HepG2 (cell line): ENCODE results near the gene POLR3H. TPM values are rescaled to one million over a fixed set of nuclear protein-coding genes. Genes with fewer than 3 reads are reported as not detected.

ENCODE experiments used
- ATAC-seq: fragments of 200-7000 bp; cut with Tn5 transposase; 3 replicates; pipeline ENCODE4 v1.9.1; 2020; ENCODE audit warnings: mild to moderate bottlenecking, moderate library complexity
- BruUV-seq: library from RNA; stranded (reverse); fragments of 400-500 nt; replicated peaks from 2 replicates; lab custom pipeline; 2021; lab: Mats Ljungman, UMichigan
- CTCF ChIA-PET: fragments of 300-600 bp; formaldehyde crosslinking; extraction: SDS; loops from one replicate; lab custom pipeline; 2021; ENCODE audit warnings: low total read pairs, inconsistent platforms, low intra/inter-chr PET ratio; lab: Yijun Ruan, JAX
- POLR2A ChIA-PET: fragments of 350-600 bp; sonication (Branson Sonifier 250); formaldehyde crosslinking; loops from one replicate; lab custom pipeline; 2020; ENCODE audit warnings: antibody characterized with exemption, inconsistent platforms; lab: Yijun Ruan, JAX
- DNase-seq: peaks from one replicate; pipeline ENCODE4 v3.0.0-alpha.2; 2015; ENCODE audit warnings: low spot score
- FAIRE-seq: peaks from 3 replicates; lab custom pipeline; 2011; peaks lifted over from hg19 to GRCh38; lab: Jason Lieb, UNC
- H2AFZ ChIP-seq: one replicate; pipeline ENCODE4 v1.6.1; 2011; ENCODE audit warnings: low read length, inconsistent platforms
- H3K27ac ChIP-seq: fragments of 300-600 bp; 3 replicates; pipeline ENCODE4 v1.8.0; 2011; ENCODE audit warnings: mixed run types, mild to moderate bottlenecking, mixed read lengths, low read length, inconsistent platforms; ENCODE audit not compliant: insufficient read depth; ENCODE audit errors: extremely low read length
- H3K27me3 ChIP-seq, 2 experiments: fragments of 200-600 bp in 1 of 2; 2 replicates in 1 of 2; 3 replicates in 1 of 2; pipeline versions ENCODE4 v1.6.0 to v1.8.0; 2011; ENCODE audit warnings: low read length in 2 of 2, mild to moderate bottlenecking in 2 of 2, moderate library complexity in 2 of 2, inconsistent platforms in 1 of 2; ENCODE audit not compliant: insufficient read depth in 2 of 2, control insufficient read depth in 1 of 2
- H3K36me3 ChIP-seq, 2 experiments: fragments of 200-600 bp in 1 of 2; replicated peaks in 1 of 2; 2 replicates in 1 of 2; 3 replicates in 1 of 2; pipeline versions ENCODE4 v1.5.1 to v1.8.0; 2011; ENCODE audit warnings: low read length in 2 of 2, inconsistent platforms in 1 of 2; ENCODE audit not compliant: insufficient read depth in 2 of 2, control insufficient read depth in 1 of 2
- H3K4me1 ChIP-seq: 2 replicates; pipeline ENCODE4 v1.5.1; 2012; ENCODE audit warnings: low read length, inconsistent platforms; ENCODE audit not compliant: insufficient read depth
- H3K4me2 ChIP-seq: 2 replicates; pipeline ENCODE4 v1.6.0; 2011; ENCODE audit warnings: low read depth, low read length, inconsistent platforms
- H3K4me3 ChIP-seq, 3 experiments: fragments of 200-600 bp in 1 of 3; sonication (generic), shearing (Covaris generic) in 1 of 3; replicated peaks in 1 of 3; 2 replicates each; pipeline ENCODE4 v1.5.1; 2011 to 2016; ENCODE audit warnings: low read length in 3 of 3, inconsistent platforms in 2 of 3, low read depth in 2 of 3, mild to moderate bottlenecking in 2 of 3, control low read depth in 1 of 3, mixed read lengths in 1 of 3; ENCODE audit not compliant: insufficient read depth in 1 of 3
- H3K79me2 ChIP-seq: one replicate; pipeline ENCODE4 v1.6.1; 2011; ENCODE audit warnings: low read length, inconsistent platforms; ENCODE audit not compliant: insufficient read depth
- H3K9ac ChIP-seq: 2 replicates; pipeline ENCODE4 v1.6.0; 2011; ENCODE audit warnings: mild to moderate bottlenecking, low read depth, low read length, inconsistent platforms; ENCODE audit not compliant: insufficient read depth
- H3K9me3 ChIP-seq: 2 replicates; pipeline ENCODE4 v1.5.1; 2012; ENCODE audit warnings: mild to moderate bottlenecking, low read length
- H4K20me1 ChIP-seq: 2 replicates; pipeline ENCODE4 v1.6.0; 2011; ENCODE audit warnings: inconsistent platforms, mild to moderate bottlenecking, low read length, moderate library complexity; ENCODE audit not compliant: insufficient read depth
- NCOA2 ChIP-seq: sonication (generic); formaldehyde crosslinking; IDR thresholded peaks from 2 replicates; pipeline ENCODE4 v1.8.0; 2022; ENCODE audit warnings: inconsistent platforms
- ZNF777 ChIP-seq: sonication (generic); formaldehyde crosslinking; IDR thresholded peaks from 2 replicates; pipeline ENCODE4 v1.4.0; 2020; ENCODE audit warnings: missing genetic modification reagents
- WGBS: methylation state at CpG from one replicate; pipeline ENCODE4 v1.1.6; 2017; ENCODE audit warnings: low lambda C conversion rate; 5-methylcytosine and 5-hydroxymethylcytosine counted together
- in situ Hi-C: cut with HindIII; loops from 2 replicates; pipeline ENCODE4 v1.10.0; 2017; ENCODE audit warnings: low pct_unique_long_range_greater_than_20kb; ENCODE audit not compliant: extremely low pct_ligation_motif_present
- intact Hi-C: fragments of 100-400 bp; cut with micrococcal nuclease; formaldehyde crosslinking; loops from one replicate; pipeline ENCODE4 v1.10.0; 2022; ENCODE audit not compliant: unreplicated experiment
- polyA plus RNA-seq, 8 experiments: library from polyadenylated mRNA; depleted of rRNA in 3 of 8; stranded (reverse) in 7 of 8; unstranded in 1 of 8; fragments of >200 nt; fragmentation: Illumina TruSeq in 4 of 8; extraction: Trizol in 4 of 8; gene quantifications; 2 replicates each; pipeline versions ENCODE4 v1.2.1 to v1.2.3, GENCODE V29; 2011 to 2016; ENCODE audit warnings: low read depth in 4 of 8, missing spikeins in 1 of 8, mixed read lengths in 1 of 8; ENCODE audit not compliant: insufficient read depth in 1 of 8
- total RNA-seq, 5 experiments: library from RNA; depleted of rRNA; stranded (reverse); fragments of >200 nt; fragmentation: Illumina TruSeq; extraction: Trizol; gene quantifications; 2 replicates each; pipeline ENCODE4 v1.2.3, GENCODE V29; 2016; ENCODE audit warnings: low read depth in 1 of 5
- TF ChIP-seq, protein P1 (sequence below), 2 experiments: sonication (generic) in 1 of 2; formaldehyde crosslinking in 1 of 2; IDR thresholded peaks; 2 replicates each; pipeline versions ENCODE4 v1.6.1 to v1.9.0; 2014 to 2022; ENCODE audit warnings: antibody characterized with exemption in 1 of 2, borderline replicate concordance in 1 of 2, inconsistent platforms in 1 of 2, low read depth in 1 of 2, missing genetic modification reagents in 1 of 2
- TF ChIP-seq, protein P2 (sequence below): sonication (generic); formaldehyde crosslinking; IDR thresholded peaks from 2 replicates; pipeline ENCODE4 v1.5.0; 2020; ENCODE audit warnings: missing genetic modification reagents, mild to moderate bottlenecking, borderline replicate concordance
- TF ChIP-seq, protein P3 (sequence below): sonication (generic); formaldehyde crosslinking; IDR thresholded peaks from 2 replicates; pipeline ENCODE4 v1.5.0; 2020; ENCODE audit warnings: mild to moderate bottlenecking, missing genetic modification reagents
- TF ChIP-seq, protein P4 (sequence below): sonication (generic); formaldehyde crosslinking; IDR thresholded peaks from 2 replicates; pipeline ENCODE4 v1.4.0; 2020; ENCODE audit warnings: missing genetic modification reagents

Gene POLR3H
- total and polyA plus RNA-seq, 2 of the 13 experiments (the other 11 are each of a cell fraction or from before 2014, with no cell fraction given): 10.3 to 28.6 TPM

DNA sequence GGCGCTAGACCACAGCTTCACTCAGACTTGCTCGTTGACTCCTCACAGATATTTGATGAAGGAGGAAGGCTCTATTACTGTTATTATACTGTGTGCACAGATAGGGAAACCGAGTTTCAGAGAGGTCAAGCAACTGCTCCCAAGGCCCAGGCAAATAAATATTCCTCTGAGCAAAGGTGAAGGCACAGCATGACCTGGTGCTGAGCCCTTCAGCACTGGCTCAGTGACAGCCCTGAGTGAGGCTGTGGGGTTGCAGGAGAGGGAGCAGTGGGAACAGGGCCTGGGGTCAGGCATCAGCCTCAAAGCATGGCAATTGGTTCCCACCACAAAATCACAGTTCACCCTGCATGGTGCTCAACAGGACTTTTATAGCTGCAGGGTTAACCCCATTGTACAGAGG lies 7.1 kb downstream of the POLR3H start:
- CTCF ChIA-PET: no interaction called here
- DNase-seq (no peak), ATAC-seq (no peak), FAIRE-seq (no peak)
- no peak overlapping the region for H3K4me3 ChIP-seq
- H3K27ac ChIP-seq: no peak overlapping the region
- no peaks in the 10 kb centered on the region for H3K9me3 ChIP-seq
- peaks cover 9 to 44% of the 10 kb centered on the region in 2 experiments for H3K36me3 ChIP-seq
- no peaks in the 10 kb centered on the region; the same call in 1 of the 2 replicates for H4K20me1 ChIP-seq
- in situ Hi-C loops: no loop called here
- no peak overlapping the region for H3K4me2 ChIP-seq
- TF ChIP-seq NCOA2 (CRISPR knock-in tag) (no peak), ZNF777 (CRISPR knock-in tag) (no peak)
- TF ChIP-seq, protein P1, sequence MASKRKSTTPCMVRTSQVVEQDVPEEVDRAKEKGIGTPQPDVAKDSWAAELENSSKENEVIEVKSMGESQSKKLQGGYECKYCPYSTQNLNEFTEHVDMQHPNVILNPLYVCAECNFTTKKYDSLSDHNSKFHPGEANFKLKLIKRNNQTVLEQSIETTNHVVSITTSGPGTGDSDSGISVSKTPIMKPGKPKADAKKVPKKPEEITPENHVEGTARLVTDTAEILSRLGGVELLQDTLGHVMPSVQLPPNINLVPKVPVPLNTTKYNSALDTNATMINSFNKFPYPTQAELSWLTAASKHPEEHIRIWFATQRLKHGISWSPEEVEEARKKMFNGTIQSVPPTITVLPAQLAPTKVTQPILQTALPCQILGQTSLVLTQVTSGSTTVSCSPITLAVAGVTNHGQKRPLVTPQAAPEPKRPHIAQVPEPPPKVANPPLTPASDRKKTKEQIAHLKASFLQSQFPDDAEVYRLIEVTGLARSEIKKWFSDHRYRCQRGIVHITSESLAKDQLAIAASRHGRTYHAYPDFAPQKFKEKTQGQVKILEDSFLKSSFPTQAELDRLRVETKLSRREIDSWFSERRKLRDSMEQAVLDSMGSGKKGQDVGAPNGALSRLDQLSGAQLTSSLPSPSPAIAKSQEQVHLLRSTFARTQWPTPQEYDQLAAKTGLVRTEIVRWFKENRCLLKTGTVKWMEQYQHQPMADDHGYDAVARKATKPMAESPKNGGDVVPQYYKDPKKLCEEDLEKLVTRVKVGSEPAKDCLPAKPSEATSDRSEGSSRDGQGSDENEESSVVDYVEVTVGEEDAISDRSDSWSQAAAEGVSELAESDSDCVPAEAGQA (IDR thresholded peaks at IDR 0.05; ENCODE audit: low read depth): no peak
- TF ChIP-seq, protein P1 (CRISPR knock-in tag; IDR thresholded peaks at IDR 0.05; ENCODE audit: borderline replicate concordance): no peak
- TF ChIP-seq, protein P2, sequence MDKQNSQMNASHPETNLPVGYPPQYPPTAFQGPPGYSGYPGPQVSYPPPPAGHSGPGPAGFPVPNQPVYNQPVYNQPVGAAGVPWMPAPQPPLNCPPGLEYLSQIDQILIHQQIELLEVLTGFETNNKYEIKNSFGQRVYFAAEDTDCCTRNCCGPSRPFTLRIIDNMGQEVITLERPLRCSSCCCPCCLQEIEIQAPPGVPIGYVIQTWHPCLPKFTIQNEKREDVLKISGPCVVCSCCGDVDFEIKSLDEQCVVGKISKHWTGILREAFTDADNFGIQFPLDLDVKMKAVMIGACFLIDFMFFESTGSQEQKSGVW (CRISPR knock-in tag): no peak
- TF ChIP-seq, protein P3, sequence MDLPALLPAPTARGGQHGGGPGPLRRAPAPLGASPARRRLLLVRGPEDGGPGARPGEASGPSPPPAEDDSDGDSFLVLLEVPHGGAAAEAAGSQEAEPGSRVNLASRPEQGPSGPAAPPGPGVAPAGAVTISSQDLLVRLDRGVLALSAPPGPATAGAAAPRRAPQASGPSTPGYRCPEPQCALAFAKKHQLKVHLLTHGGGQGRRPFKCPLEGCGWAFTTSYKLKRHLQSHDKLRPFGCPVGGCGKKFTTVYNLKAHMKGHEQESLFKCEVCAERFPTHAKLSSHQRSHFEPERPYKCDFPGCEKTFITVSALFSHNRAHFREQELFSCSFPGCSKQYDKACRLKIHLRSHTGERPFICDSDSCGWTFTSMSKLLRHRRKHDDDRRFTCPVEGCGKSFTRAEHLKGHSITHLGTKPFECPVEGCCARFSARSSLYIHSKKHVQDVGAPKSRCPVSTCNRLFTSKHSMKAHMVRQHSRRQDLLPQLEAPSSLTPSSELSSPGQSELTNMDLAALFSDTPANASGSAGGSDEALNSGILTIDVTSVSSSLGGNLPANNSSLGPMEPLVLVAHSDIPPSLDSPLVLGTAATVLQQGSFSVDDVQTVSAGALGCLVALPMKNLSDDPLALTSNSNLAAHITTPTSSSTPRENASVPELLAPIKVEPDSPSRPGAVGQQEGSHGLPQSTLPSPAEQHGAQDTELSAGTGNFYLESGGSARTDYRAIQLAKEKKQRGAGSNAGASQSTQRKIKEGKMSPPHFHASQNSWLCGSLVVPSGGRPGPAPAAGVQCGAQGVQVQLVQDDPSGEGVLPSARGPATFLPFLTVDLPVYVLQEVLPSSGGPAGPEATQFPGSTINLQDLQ (CRISPR knock-in tag): no peak
- TF ChIP-seq, protein P4, sequence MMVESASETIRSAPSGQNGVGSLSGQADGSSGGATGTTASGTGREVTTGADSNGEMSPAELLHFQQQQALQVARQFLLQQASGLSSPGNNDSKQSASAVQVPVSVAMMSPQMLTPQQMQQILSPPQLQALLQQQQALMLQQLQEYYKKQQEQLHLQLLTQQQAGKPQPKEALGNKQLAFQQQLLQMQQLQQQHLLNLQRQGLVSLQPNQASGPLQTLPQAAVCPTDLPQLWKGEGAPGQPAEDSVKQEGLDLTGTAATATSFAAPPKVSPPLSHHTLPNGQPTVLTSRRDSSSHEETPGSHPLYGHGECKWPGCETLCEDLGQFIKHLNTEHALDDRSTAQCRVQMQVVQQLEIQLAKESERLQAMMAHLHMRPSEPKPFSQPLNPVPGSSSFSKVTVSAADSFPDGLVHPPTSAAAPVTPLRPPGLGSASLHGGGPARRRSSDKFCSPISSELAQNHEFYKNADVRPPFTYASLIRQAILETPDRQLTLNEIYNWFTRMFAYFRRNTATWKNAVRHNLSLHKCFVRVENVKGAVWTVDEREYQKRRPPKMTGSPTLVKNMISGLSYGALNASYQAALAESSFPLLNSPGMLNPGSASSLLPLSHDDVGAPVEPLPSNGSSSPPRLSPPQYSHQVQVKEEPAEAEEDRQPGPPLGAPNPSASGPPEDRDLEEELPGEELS (CRISPR knock-in tag): no peak
- POLR2A ChIA-PET: interaction anchor here (1.1 kb wide), 1 partner anchor 13 kb away, joined by 3 read pairs; no protein-coding TSS in a partner anchor
- no TSS peak for BruUV-seq
- peaks cover 24% of the 10 kb centered on the region for H3K79me2 ChIP-seq
- intact Hi-C loops: no loop called here
- 100% methylated on average over 2 of the region's 3 CpGs for WGBS
- no peak overlapping the region for H3K9ac ChIP-seq
- no peaks in the 10 kb centered on the region for H3K27me3 ChIP-seq
- peaks cover 41% of the 10 kb centered on the region for H3K4me1 ChIP-seq
- H2AFZ ChIP-seq: no peak overlapping the region
